H9 (cell line): ENCODE results near the gene TMEM80. TPM values are rescaled to one million over a fixed set of nuclear protein-coding genes. Genes with fewer than 3 reads are reported as not detected.

Source experiments
- DNase-seq: peaks from one replicate; pipeline ENCODE4 v3.0.0-alpha.2; 2017
- H2AFZ ChIP-seq: one replicate; pipeline ENCODE4 v1.6.1; 2013; ENCODE audit warnings: mild to moderate bottlenecking, low read length, control low read depth, moderate library complexity
- H2AK5ac ChIP-seq: 2 replicates; pipeline ENCODE4 v1.6.1; 2013; ENCODE audit warnings: low read length, control low read depth, mixed read lengths; ENCODE audit not compliant: insufficient read length
- H2BK120ac ChIP-seq: one replicate; pipeline ENCODE4 v1.6.1; 2013; ENCODE audit warnings: low read depth, mild to moderate bottlenecking, low read length, control low read depth, inconsistent platforms; ENCODE audit not compliant: poor library complexity, severe bottlenecking
- H2BK12ac ChIP-seq: 2 replicates; pipeline ENCODE4 v1.6.1; 2013; ENCODE audit warnings: low read length, control low read depth, mixed read lengths, low read depth; ENCODE audit not compliant: insufficient read length
- H2BK15ac ChIP-seq: 2 replicates; pipeline ENCODE4 v1.6.1; 2013; ENCODE audit warnings: low read depth, low read length, control low read depth
- H2BK20ac ChIP-seq: one replicate; pipeline ENCODE4 v1.6.1; 2013; ENCODE audit warnings: low read depth, mild to moderate bottlenecking, low read length, control low read depth, inconsistent platforms; ENCODE audit not compliant: poor library complexity, severe bottlenecking
- H2BK5ac ChIP-seq: 2 replicates; pipeline ENCODE4 v1.6.1; 2013; ENCODE audit warnings: low read length, control low read depth, mixed read lengths; ENCODE audit not compliant: insufficient read length
- H3K14ac ChIP-seq: 2 replicates; pipeline ENCODE4 v1.6.1; 2013; ENCODE audit warnings: low read length, control low read depth; ENCODE audit not compliant: insufficient read depth
- H3K18ac ChIP-seq: 2 replicates; pipeline ENCODE4 v1.6.1; 2013; ENCODE audit warnings: low read depth, mild to moderate bottlenecking, mixed read lengths, low read length, control low read depth; ENCODE audit not compliant: insufficient read length
- H3K23ac ChIP-seq: 2 replicates; pipeline ENCODE4 v1.6.1; 2013; ENCODE audit warnings: low read length, control low read depth, mixed read lengths, low read depth; ENCODE audit not compliant: insufficient read length
- H3K23me2 ChIP-seq: 2 replicates; pipeline ENCODE4 v1.6.1; 2013; ENCODE audit warnings: low read depth, mild to moderate bottlenecking, mixed read lengths, low read length, control low read depth; ENCODE audit not compliant: insufficient read length, poor library complexity, severe bottlenecking
- H3K27ac ChIP-seq: 2 replicates; pipeline ENCODE4 v1.5.1; 2013; ENCODE audit warnings: low read length, control low read depth, mixed read lengths, low read depth; ENCODE audit not compliant: insufficient read length
- H3K27me3 ChIP-seq: 2 replicates; pipeline ENCODE4 v1.6.1; 2013; ENCODE audit warnings: low read length, control low read depth, inconsistent platforms; ENCODE audit not compliant: insufficient read depth
- H3K4ac ChIP-seq: 2 replicates; pipeline ENCODE4 v1.6.1; 2013; ENCODE audit warnings: low read depth, mild to moderate bottlenecking, control low read depth, inconsistent platforms, low read length, moderate library complexity
- H3K4me1 ChIP-seq: 2 replicates; pipeline ENCODE4 v1.6.1; 2013; ENCODE audit warnings: low read length, control low read depth, inconsistent platforms; ENCODE audit not compliant: insufficient read depth
- H3K4me2 ChIP-seq: 2 replicates; pipeline ENCODE4 v1.6.1; 2013; ENCODE audit warnings: low read length, control low read depth, mixed read lengths; ENCODE audit not compliant: insufficient read length, insufficient read depth
- H3K56ac ChIP-seq: 2 replicates; pipeline ENCODE4 v1.6.1; 2013; ENCODE audit warnings: low read depth, mild to moderate bottlenecking, mixed read lengths, low read length, control low read depth; ENCODE audit not compliant: insufficient read length
- H3K79me1 ChIP-seq: 2 replicates; pipeline ENCODE4 v1.6.1; 2013; ENCODE audit warnings: low read depth, mild to moderate bottlenecking, moderate library complexity, low read length, control low read depth, inconsistent platforms; ENCODE audit not compliant: insufficient read depth, poor library complexity, severe bottlenecking
- H3K79me2 ChIP-seq: 2 replicates; pipeline ENCODE4 v1.6.1; 2013; ENCODE audit warnings: low read length, control low read depth, inconsistent platforms; ENCODE audit not compliant: insufficient read depth
- H3K9ac ChIP-seq: 2 replicates; pipeline ENCODE4 v1.6.1; 2013; ENCODE audit warnings: low read length, control low read depth, mixed read lengths; ENCODE audit not compliant: insufficient read length; ENCODE audit errors: extremely low read depth
- H3K9me3 ChIP-seq: one replicate; pipeline ENCODE4 v1.6.1; 2013; ENCODE audit warnings: low read depth, low read length, inconsistent platforms; ENCODE audit not compliant: control insufficient read depth
- H3T11ph ChIP-seq: one replicate; pipeline ENCODE4 v1.6.1; 2013; ENCODE audit warnings: mild to moderate bottlenecking, low read length, control low read depth, inconsistent platforms
- H4K20me1 ChIP-seq: one replicate; pipeline ENCODE4 v1.6.1; 2013; ENCODE audit not compliant: control insufficient read depth, insufficient read length, insufficient read depth
- H4K5ac ChIP-seq: 2 replicates; pipeline ENCODE4 v1.6.1; 2013; ENCODE audit warnings: low read depth, mild to moderate bottlenecking, mixed read lengths, low read length, control low read depth; ENCODE audit not compliant: insufficient read length
- H4K8ac ChIP-seq: replicated peaks from 2 replicates; pipeline ENCODE4 v1.6.1; 2013; ENCODE audit warnings: low read length, control low read depth, mixed read lengths, low read depth; ENCODE audit not compliant: insufficient read length
- H4K91ac ChIP-seq: 2 replicates; pipeline ENCODE4 v1.6.1; 2013; ENCODE audit warnings: low read depth, mild to moderate bottlenecking, moderate library complexity, mixed read lengths, low read length, control low read depth; ENCODE audit not compliant: insufficient read length
- H3K27ac Mint-ChIP-seq, 3 experiments: 2 replicates in 2 of 3; 3 replicates in 1 of 3; pipeline ENCODE4 v1.8.0; 2020 to 2021; ENCODE audit warnings: mixed read lengths in 3 of 3, mild to moderate bottlenecking in 1 of 3, moderate library complexity in 1 of 3
- H3K27me3 Mint-ChIP-seq: 2 replicates; pipeline ENCODE4 v1.8.0; 2021; ENCODE audit warnings: low read depth, mild to moderate bottlenecking, moderate library complexity, mixed read lengths
- H3K36me3 Mint-ChIP-seq, 3 experiments: 2 replicates in 2 of 3; 3 replicates in 1 of 3; pipeline ENCODE4 v1.8.0; 2020 to 2021; ENCODE audit warnings: low read depth in 3 of 3, mixed read lengths in 3 of 3; ENCODE audit not compliant: insufficient read depth in 1 of 3
- H3K4me1 Mint-ChIP-seq, 2 experiments: 2 replicates each; pipeline ENCODE4 v1.8.0; 2020; ENCODE audit warnings: mixed read lengths in 2 of 2
- H3K4me3 Mint-ChIP-seq, 2 experiments: 2 replicates in 1 of 2; 3 replicates in 1 of 2; pipeline ENCODE4 v1.8.0; 2020 to 2021; ENCODE audit warnings: mild to moderate bottlenecking in 2 of 2, mixed read lengths in 2 of 2, moderate library complexity in 1 of 2
- H3K9me3 Mint-ChIP-seq, 2 experiments: 2 replicates in 1 of 2; 3 replicates in 1 of 2; pipeline ENCODE4 v1.8.0; 2020; ENCODE audit warnings: mild to moderate bottlenecking in 2 of 2, mixed read lengths in 2 of 2, moderate library complexity in 1 of 2
- WGBS: extraction: QIAGEN DNeasy Blood & Tissue Kit; methylation state at CpG from one replicate; pipeline ENCODE4 v1.1.7; 2013; ENCODE audit warnings: missing lambda C conversion rate, low lambda C conversion rate, mixed read lengths; ENCODE audit not compliant: insufficient read length; ENCODE audit errors: extremely low coverage; 5-methylcytosine and 5-hydroxymethylcytosine counted together
- total RNA-seq: library from RNA; stranded (reverse); gene quantifications from 2 replicates; pipeline ENCODE4 v1.2.1, GENCODE V29; 2021
- TF ChIP-seq, protein P1 (sequence below): fragments of 200-600 bp; sonication (generic); conservative IDR thresholded peaks from 3 replicates; pipeline ENCODE4 v1.8.0; 2021; ENCODE audit warnings: antibody characterized with exemption, mild to moderate bottlenecking

TMEM80 gene
- total RNA-seq, 1 experiment from 2014 or later: 23.6 TPM

DNA sequence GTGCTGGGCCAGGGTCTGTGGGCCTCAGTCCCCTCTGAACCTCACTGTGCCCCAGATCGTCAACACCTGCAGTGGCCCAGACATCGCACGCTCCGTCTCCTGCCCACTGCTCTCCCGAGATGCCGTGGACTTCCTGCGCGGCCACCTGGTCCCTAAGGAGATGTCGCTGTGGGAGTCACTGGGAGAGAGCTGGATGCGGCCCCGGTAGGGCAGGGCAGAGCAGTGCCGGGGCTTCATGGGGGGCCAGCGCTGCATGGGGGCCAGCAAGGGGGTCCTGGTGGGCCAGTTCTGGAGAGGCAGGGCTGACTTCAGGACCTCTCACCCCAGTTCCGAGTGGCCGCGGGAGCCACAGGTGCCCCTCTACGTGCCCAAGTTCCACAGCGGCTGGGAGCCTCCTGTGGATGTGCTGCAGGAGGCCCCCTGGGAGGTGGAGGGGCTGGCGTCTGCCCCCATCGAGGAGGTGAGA is 26.8 kb downstream of the TMEM80 start:
- no CpG with 5 or more reads among the region's 20 CpGs for WGBS
- H2BK5ac ChIP-seq: no peak overlapping the region
- Mint-ChIP-seq H3K36me3 (peaks cover 0 to 8% (median 0%) of the 10 kb centered on the region in 3 experiments; a peak in 3 of 7 replicates), H3K4me3 (no peak overlapping the region), H3K27ac (no peak overlapping the region), H3K9me3 (no peaks in the 10 kb centered on the region), H3K4me1 (peaks cover 5 to 25% of the 10 kb centered on the region in 2 experiments; a peak in 3 of 4 replicates), H3K27me3 (no peaks in the 10 kb centered on the region)
- H4K8ac ChIP-seq: no peak overlapping the region
- no peak overlapping the region for H2BK15ac ChIP-seq
- no peak overlapping the region for H3K27ac ChIP-seq
- H3K4ac ChIP-seq: no peak overlapping the region
- H2BK20ac ChIP-seq: no peak overlapping the region
- TF ChIP-seq, protein P1, sequence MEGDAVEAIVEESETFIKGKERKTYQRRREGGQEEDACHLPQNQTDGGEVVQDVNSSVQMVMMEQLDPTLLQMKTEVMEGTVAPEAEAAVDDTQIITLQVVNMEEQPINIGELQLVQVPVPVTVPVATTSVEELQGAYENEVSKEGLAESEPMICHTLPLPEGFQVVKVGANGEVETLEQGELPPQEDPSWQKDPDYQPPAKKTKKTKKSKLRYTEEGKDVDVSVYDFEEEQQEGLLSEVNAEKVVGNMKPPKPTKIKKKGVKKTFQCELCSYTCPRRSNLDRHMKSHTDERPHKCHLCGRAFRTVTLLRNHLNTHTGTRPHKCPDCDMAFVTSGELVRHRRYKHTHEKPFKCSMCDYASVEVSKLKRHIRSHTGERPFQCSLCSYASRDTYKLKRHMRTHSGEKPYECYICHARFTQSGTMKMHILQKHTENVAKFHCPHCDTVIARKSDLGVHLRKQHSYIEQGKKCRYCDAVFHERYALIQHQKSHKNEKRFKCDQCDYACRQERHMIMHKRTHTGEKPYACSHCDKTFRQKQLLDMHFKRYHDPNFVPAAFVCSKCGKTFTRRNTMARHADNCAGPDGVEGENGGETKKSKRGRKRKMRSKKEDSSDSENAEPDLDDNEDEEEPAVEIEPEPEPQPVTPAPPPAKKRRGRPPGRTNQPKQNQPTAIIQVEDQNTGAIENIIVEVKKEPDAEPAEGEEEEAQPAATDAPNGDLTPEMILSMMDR: no peak
- no peak overlapping the region for H3K4me2 ChIP-seq
- no peak overlapping the region for H3K14ac ChIP-seq
- no peak overlapping the region for H3K56ac ChIP-seq
- H4K91ac ChIP-seq: no peak overlapping the region
- no peaks in the 10 kb centered on the region for H4K20me1 ChIP-seq
- no peaks in the 10 kb centered on the region for H3K79me1 ChIP-seq
- no peak overlapping the region for H3T11ph ChIP-seq
- no peak overlapping the region for H3K9ac ChIP-seq
- H2BK12ac ChIP-seq: no peak overlapping the region
- H3K23ac ChIP-seq: no peak overlapping the region
- H3K4me1 ChIP-seq: no peaks in the 10 kb centered on the region
- H2AK5ac ChIP-seq: no peak overlapping the region
- H3K23me2 ChIP-seq: peaks cover 7% of the 10 kb centered on the region
- H4K5ac ChIP-seq: no peak overlapping the region
- no peak for DNase-seq
- no peak overlapping the region for H2BK120ac ChIP-seq
- H3K79me2 ChIP-seq: no peaks in the 10 kb centered on the region
- H2AFZ ChIP-seq: no peak overlapping the region
- H3K18ac ChIP-seq: no peak overlapping the region
- no peaks in the 10 kb centered on the region for H3K9me3 ChIP-seq
- H3K27me3 ChIP-seq: no peaks in the 10 kb centered on the region
